GM12892 (cell line): Measurements from ENCODE around the gene GALNT18.

Source experiments
- DNase-seq: peaks from one replicate; pipeline ENCODE4 v3.0.0; 2011; ENCODE audit not compliant: insufficient read length
- FAIRE-seq: peaks from 2 replicates; lab custom pipeline; 2011; peaks lifted over from hg19 to GRCh38; lab: Jason Lieb, UNC
- POLR2A ChIP-seq: IDR thresholded peaks from 2 replicates; pipeline ENCODE4 v1.6.1; 2011; ENCODE audit warnings: low read depth, low read length, control low read depth
- POLR2AphosphoS5 ChIP-seq: IDR thresholded peaks from 2 replicates; pipeline ENCODE4 v1.6.1; 2011; ENCODE audit warnings: low read depth, low read length, control low read depth
- TAF1 ChIP-seq: IDR thresholded peaks from 2 replicates; pipeline ENCODE4 v1.6.1; 2011; ENCODE audit warnings: low read depth, mild to moderate bottlenecking, control low read depth, low read length, borderline replicate concordance

GALNT18 gene

DNA sequence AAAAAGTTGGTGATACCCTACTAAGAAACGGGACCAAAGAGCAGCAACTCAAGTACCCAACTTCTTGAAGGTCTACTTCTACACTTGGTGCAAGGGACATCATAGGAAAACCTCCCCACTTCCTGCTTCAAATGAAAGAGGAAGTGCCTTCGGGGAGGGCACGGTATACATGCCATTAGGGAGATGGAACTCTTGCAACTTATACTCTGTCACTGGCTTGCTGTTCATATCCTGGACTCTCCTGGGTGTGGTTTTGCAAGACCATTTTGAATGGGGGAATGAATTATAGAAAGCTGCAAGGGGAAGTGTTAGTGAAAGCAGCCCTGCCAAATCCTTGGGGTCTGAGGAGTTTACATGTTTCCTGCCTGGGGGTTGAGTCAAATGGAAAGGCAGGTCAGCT is 310.6 kb downstream of the GALNT18 start:
- DNase-seq = no peak
- FAIRE-seq = peak; percentile 76
- TF ChIP-seq POLR2A (no peak), TAF1 (no peak), POLR2AphosphoS5 (no peak)

DNA sequence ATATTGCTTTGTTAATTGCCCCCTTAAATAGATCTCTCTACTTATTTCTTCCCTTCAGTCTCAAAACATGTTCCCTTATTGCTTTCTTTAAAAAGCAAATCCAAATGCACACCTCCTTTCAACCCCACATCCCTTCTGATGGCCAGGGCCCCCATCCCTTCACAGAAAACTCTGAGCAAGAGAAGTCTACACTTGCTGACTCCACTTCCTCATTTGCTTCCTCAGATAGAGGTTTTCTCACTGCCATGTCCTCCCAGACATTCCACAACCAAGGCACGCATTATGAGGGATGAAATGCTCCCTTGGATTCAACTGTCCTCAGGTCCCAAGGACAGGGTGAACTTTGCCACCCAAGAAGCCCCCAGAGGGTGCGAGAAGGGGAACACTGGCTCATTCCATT is 311.9 kb downstream of the GALNT18 start:
- no peak for TF ChIP-seq TAF1
- no peak for TF ChIP-seq POLR2AphosphoS5
- TF ChIP-seq POLR2A = no peak

DNA sequence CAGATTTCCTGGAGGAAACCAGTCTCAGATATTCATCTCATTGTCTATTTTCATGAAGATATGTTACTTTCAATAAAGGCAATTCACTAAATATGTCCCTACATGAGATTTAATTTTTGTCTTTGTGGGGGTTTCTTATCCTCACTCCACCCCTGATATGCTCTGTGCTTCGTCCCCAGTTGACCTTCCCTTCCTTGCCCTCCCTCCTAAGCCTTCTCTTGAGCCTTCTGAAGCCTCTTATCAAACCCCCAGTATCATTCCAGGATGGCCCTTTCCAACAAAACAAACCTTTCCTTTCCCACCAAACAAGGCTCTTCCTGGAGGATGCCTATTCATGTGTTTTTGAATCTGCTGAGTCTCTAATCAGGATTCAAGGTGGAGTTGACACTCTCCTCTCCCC is 313.6 kb downstream of the GALNT18 start:
- TF ChIP-seq TAF1 = no peak
- TF ChIP-seq POLR2AphosphoS5 = no peak
- TF ChIP-seq POLR2A = no peak
- no peak for DNase-seq
- no peak for FAIRE-seq

More for the DNA sequence above, 311.9 kb downstream of the GALNT18 start:
- DNase-seq (no peak), FAIRE-seq (no peak)

DNA sequence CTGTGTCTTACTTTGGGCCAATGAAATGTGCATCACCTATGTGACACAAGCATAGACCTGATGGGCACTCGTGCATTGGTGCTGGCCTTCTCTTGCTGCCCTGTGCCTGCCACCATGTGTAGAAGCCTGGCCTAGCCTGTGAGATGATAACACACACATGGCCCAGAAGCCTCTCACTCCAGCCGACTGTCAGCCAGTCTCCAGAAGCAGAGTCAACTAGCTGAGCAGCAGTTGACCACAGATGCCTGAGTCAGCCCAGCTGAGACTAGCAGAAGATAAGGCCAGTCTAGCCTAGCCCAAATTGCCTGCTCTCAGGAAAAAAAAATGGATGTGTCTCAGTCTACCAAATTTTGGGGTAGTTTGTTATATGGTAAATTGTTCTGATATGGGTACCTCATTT is 314.9 kb downstream of the GALNT18 start:
- DNase-seq (no peak), FAIRE-seq (no peak)
- no peak for TF ChIP-seq POLR2A
- no peak for TF ChIP-seq POLR2AphosphoS5
- no peak for TF ChIP-seq TAF1

DNA sequence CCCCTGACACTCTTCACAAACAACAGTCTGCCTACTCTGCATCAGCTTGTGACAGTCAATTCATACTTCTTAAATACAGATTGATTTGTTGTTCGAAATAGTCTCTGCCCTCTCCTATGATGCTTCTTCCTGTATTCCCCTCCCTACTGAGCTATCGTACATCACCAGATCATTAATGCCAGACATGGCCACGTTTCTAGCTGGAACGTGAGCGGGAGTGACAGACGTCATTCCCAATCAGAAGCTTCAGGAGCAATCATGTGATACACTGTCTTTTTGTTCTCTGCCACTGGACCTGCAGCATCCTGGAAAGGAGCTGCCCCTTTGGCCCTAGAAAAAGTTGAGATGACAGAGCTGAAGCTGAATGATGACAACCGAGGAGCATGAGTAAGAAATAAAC is 317.3 kb downstream of the GALNT18 start:
- DNase-seq (no peak), FAIRE-seq (no peak)
- no peak for TF ChIP-seq TAF1

DNA sequence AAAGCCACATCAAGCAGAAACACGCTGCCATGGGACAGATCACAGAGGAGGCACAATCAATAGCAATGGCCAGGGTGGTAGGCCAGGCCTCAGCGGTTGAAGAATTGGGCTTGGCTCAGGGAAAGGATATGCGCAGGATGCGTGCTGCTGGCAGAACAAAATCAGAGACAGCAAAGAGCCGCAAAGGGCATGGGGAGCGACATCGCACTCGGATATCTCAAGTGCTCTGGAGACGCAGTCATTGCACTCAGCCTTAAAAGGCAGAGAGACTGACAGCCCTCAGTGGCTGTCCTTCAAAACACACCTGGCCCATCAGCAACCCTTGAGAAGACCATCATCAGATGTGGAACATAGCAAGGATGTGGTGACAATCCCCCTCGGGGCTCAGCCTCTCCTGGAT is 319.2 kb downstream of the GALNT18 start:
- no peak for FAIRE-seq
- TF ChIP-seq TAF1 (no peak), POLR2AphosphoS5 (no peak), POLR2A (no peak)
- DNase-seq = no peak

DNA sequence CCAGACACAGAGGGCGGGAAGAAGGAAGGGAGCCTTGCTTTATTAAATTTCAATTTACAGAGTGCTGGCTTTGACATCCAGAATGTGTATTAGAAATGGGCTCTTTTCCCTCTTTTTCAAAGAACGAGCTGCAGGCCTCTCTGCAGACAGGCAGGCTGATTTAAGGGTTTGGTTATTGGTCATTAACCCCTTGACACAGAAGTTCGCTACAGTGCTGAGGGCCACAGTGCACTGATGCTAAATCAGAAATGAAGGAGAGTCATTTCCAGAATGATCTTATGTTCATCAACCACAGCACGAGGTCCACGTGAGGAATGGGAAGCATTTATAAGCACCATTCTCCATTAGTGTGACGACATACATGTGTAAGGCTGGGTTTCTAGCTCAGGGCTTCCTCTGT is 320.6 kb downstream of the GALNT18 start:
- FAIRE-seq (no peak), DNase-seq (no peak)
- TF ChIP-seq POLR2A (no peak), POLR2AphosphoS5 (no peak), TAF1 (no peak)

DNA sequence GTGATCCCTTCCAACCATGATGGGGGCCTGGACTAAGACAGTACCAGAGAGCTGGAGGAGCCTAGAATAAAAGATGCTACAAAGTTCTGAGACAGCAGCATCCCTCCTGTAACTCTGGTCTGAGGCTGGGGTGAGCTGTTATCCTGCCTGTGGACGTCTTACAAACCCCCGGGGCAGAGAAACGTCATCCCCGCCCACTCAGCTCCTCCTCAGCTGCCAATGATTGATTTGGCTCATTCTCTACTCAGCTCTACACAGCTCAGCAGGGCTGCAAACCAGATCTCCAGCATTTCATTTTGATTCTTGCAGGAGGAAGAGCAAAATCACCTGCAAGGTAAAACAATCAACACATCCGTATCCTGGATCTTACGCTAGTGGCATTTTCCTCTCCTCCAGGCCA is 324.2 kb downstream of the GALNT18 start:
- DNase-seq = no peak
- FAIRE-seq = no peak
- TF ChIP-seq TAF1 = no peak
- TF ChIP-seq POLR2A = no peak
- no peak for TF ChIP-seq POLR2AphosphoS5

DNA sequence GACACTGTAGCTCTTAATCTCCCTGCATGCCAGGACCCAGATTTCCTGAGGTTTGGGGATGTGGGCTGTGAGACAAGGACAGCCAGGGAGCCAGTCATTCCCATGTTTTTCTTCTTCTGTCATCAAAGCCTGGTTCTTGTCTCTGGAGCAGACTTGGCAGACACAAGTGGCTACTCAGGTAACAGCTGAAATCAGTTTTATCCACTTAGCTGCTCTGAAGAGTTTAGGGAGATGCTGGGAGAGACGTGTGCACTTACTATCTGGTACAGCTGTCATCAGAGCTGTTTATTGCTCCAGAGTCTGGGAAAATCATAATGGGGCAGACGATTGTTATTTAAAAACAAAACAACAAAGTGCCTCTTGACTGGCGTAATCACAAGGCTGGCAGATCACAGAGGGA is 325.4 kb downstream of the GALNT18 start:
- no peak for FAIRE-seq
- TF ChIP-seq TAF1 = no peak
- no peak for TF ChIP-seq POLR2AphosphoS5
- TF ChIP-seq POLR2A = no peak
- no peak for DNase-seq

DNA sequence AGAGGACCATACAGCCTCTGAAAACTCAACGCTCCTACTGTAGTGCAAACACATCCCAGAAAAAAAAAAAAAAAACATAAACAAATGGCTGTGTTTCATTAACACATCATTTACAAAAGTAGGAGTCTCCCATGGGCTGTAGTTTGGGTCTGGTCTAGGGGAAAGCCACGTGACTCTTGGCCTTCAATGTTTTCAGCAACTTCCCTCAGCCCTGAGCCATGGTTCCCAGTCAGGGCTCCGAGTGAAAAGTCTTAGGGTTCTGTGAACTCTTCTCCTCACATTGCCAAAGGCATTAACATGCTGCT is 327.3 kb downstream of the GALNT18 start:
- TF ChIP-seq TAF1 (no peak), POLR2A (no peak), POLR2AphosphoS5 (no peak)
- FAIRE-seq = no peak

DNA sequence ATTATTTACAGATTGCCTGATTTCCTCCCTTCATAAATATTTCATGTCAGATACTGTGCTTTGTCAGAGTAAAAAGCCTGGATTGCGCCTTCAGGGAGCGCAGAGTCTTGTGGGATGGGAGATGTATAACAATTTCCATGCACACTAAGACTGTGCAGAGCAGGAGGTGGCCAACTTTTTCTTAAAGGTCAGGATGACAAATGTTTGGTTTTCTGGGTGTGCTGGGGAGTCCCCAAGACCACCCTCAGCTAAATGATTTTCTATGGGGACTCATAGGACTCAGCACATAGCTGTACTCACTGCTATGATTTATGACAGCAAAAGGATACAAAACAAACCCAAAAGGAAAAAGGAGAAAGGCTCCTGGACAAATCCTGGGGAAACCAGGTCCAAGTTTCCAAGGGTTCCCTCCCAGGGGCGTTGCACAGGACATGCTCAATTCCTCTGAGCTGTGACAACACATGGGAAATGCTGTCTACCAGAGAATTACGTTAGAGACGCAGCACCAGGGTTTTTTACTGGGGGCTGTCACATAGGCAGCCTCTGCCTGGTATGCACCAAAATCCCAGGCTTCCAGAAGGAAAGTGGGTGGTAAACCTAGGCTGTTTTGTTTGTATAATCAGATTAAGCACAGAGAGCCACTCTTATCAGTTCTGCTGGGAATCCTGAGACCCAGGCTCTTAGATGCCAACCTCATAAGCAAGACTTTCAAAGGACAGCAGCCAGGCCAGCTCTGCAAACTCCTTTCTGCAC is 327.8 kb downstream of the GALNT18 start:
- FAIRE-seq (no peak), DNase-seq (no peak)
- no peak for TF ChIP-seq TAF1
- TF ChIP-seq POLR2AphosphoS5 = no peak
- TF ChIP-seq POLR2A = no peak

More for the DNA sequence above, 327.3 kb downstream of the GALNT18 start:
- DNase-seq = no peak

DNA sequence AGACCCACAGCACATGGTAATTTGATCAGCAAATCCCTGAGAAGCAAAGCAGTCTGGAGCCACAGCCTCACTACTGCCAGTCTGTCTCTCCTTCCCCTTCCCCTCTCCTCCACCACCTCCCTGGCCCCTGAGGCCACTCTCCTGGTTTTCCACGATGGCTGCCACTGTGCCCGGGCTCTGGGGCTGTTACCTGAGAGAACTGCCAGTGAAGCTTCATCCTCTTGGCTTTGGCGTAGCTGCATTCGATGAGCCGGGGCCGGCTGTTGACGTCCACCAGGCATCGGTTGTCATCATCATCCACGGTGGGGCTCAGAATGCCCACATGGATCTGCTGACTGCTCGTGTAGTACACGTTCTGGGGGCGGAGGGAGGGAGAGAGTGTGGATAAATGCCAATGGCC is 329.0 kb downstream of the GALNT18 start:
- TF ChIP-seq POLR2AphosphoS5 = no peak
- no peak for TF ChIP-seq TAF1
- no peak for TF ChIP-seq POLR2A
- DNase-seq (no peak), FAIRE-seq (no peak)
